ENCODE results near the gene COL23A1.

DNA sequence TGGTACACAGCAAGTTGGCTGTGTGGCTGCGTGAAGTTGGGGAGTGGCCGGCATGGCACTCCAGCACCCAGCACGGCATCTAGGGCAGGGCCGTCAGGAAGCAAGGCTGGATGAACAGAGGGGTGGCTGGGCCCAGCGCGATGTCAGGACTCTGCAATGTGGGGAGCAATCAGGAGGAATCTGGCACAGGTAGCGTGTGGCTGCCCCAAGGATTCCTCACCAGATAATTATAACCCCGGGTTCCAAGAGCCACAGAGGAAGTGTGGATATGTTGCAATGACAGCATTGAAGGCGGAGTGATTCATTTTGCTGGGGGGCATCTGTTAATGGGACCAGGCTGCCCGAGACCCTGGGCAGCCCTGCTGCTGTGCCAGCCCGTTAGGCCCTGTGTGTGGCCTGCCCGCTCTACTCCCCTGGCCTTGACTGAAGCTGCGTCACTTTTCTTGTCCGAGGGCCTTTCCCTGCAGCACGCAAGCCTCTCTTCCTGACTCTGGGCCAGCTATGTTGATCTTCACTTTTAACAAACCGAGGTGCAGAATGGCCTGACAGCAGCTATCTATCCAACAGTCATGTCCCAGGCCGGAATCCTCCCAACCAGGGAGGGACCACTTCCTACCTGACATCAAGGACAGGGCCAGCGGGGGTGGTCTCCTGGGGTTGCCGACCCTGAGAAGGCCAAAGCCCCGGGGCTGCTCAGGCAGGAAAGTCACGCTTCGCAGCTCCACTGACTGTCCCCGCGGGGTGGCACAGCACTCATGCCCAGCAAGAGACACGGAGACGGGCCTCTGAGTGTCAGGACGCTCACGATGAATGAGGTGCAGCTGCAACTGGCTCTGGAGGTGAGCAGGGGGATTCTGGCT lies 239.6 kb downstream of the COL23A1 start:
- TF ChIP-seq ZFP36 (IDR thresholded peaks at IDR 0.05; ENCODE audit: borderline replicate concordance, partially characterized antibody) (no peak), KDM1A (IDR thresholded peaks at IDR 0.05; ENCODE audit: low read depth) (no peak), EP300 (IDR thresholded peaks at IDR 0.05) (no peak), RFX5 (IDR thresholded peaks at IDR 0.05) (no peak)
- TF ChIP-seq, protein P1, sequence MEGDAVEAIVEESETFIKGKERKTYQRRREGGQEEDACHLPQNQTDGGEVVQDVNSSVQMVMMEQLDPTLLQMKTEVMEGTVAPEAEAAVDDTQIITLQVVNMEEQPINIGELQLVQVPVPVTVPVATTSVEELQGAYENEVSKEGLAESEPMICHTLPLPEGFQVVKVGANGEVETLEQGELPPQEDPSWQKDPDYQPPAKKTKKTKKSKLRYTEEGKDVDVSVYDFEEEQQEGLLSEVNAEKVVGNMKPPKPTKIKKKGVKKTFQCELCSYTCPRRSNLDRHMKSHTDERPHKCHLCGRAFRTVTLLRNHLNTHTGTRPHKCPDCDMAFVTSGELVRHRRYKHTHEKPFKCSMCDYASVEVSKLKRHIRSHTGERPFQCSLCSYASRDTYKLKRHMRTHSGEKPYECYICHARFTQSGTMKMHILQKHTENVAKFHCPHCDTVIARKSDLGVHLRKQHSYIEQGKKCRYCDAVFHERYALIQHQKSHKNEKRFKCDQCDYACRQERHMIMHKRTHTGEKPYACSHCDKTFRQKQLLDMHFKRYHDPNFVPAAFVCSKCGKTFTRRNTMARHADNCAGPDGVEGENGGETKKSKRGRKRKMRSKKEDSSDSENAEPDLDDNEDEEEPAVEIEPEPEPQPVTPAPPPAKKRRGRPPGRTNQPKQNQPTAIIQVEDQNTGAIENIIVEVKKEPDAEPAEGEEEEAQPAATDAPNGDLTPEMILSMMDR (IDR thresholded peaks at IDR 0.05), result no peak

Data from A549 (cell line).